NT2/D1 (cell line): Measurements from ENCODE around the gene ETS1.

Experiments used
- SUZ12 ChIP-seq: IDR thresholded peaks from 2 replicates; pipeline ENCODE4 v1.6.1; 2011; ENCODE audit not compliant: insufficient read length, insufficient read depth; ENCODE audit errors: extremely low read depth
- ZNF274 ChIP-seq: IDR thresholded peaks from 2 replicates; pipeline ENCODE4 v1.6.1; 2011; ENCODE audit warnings: mild to moderate bottlenecking, low read depth, low read length

GRCh38 chr11:128533472-128533871, 53.9 kb downstream of the ETS1 start:
- TF ChIP-seq SUZ12 = no peak
- no peak for TF ChIP-seq ZNF274
